ENCODE data around the gene YKT6.

DNA sequence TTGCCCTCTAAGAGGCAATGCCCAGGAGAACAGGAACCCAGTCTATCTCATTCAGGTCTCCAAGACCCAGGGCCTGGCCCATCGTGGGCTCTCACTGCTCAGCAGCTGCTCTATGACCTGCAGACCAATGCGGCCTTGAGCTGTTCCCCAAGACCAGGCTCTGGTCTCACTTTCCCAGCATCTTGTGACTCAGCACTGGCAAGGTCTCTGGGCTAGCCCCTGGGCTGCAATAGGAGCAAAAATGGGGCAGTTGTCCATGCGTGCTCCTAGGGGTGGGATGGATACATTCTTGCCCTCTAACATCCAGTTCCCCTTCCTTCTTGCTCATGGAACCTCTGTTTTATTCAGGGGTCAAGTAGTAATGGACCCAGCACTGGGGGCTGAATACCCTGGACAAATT, 25.0 kb upstream of the YKT6 start:
- TF ChIP-seq, protein P1, sequence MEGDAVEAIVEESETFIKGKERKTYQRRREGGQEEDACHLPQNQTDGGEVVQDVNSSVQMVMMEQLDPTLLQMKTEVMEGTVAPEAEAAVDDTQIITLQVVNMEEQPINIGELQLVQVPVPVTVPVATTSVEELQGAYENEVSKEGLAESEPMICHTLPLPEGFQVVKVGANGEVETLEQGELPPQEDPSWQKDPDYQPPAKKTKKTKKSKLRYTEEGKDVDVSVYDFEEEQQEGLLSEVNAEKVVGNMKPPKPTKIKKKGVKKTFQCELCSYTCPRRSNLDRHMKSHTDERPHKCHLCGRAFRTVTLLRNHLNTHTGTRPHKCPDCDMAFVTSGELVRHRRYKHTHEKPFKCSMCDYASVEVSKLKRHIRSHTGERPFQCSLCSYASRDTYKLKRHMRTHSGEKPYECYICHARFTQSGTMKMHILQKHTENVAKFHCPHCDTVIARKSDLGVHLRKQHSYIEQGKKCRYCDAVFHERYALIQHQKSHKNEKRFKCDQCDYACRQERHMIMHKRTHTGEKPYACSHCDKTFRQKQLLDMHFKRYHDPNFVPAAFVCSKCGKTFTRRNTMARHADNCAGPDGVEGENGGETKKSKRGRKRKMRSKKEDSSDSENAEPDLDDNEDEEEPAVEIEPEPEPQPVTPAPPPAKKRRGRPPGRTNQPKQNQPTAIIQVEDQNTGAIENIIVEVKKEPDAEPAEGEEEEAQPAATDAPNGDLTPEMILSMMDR (IDR thresholded peaks at IDR 0.05) = no peak
- TF ChIP-seq POLR2A (IDR thresholded peaks at IDR 0.05) = no peak

Data from testis (tissue), 2 donors.